Neuron (in vitro differentiated cells): Measurements from ENCODE around the gene TPRX2.

Experiments
- H2AFZ ChIP-seq: one replicate; pipeline ENCODE4 v1.6.1; 2013; ENCODE audit warnings: low read depth, mild to moderate bottlenecking, inconsistent platforms, low read length, moderate library complexity
- H3K27me3 ChIP-seq: one replicate; pipeline ENCODE4 v1.6.1; 2013; ENCODE audit warnings: low read length; ENCODE audit not compliant: insufficient read depth
- H3K36me3 ChIP-seq: one replicate; pipeline ENCODE4 v1.6.1; 2013; ENCODE audit warnings: low read length; ENCODE audit not compliant: insufficient read depth
- H3K4me1 ChIP-seq: one replicate; pipeline ENCODE4 v1.6.1; 2013; ENCODE audit warnings: low read length; ENCODE audit not compliant: insufficient read depth
- H3K4me3 ChIP-seq: 2 replicates; pipeline ENCODE4 v1.5.1; 2013; ENCODE audit warnings: mild to moderate bottlenecking, low read length, moderate library complexity
- H3K9me3 ChIP-seq: one replicate; pipeline ENCODE4 v1.6.1; 2013; ENCODE audit warnings: low read length

The TPRX2 gene

DNA sequence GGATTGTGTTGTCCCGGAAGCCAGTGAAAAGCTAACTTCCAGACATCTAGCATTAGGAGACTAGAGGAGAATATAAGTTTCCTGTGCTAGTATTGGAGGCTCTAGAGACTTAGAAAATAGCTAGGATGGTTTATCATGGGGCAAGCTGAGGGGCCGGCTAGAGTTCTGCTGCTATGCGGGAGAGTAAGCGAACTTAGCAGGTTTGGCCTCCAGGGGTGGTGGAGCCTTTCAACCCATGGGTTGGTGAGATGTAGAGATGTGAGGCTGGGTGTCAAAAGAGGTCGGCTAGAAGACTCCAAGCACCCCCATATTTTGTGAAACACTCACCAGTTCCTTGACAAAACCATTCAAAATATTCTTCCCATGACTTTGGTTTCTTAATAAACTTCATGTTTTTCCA is 22.7 kb downstream of the TPRX2 start:
- Histone ChIP-seq H3K4me3 (no peak overlapping the region), H3K4me1 (no peaks in the 10 kb centered on the region), H3K9me3 (no peaks in the 10 kb centered on the region), H2AFZ (no peak overlapping the region), H3K36me3 (no peaks in the 10 kb centered on the region), H3K27me3 (no peaks in the 10 kb centered on the region)

DNA sequence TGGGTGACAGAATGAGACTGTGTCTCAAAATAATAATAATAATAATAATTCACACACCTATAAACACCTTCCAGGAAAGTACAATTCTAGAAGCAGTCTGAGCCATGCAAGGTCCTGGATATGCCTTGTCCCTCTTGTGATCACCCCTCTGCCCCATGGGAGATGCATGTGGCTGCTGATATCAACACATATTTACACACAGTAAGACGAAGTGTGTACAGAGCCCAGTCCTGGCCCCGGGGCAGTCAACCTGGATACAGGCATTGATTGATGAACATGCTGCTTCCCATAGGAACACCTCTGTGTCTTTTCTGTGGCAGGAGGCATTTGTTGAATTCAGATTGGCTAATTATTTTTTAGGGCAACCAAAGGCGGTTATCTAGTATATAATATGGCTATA is 23.9 kb downstream of the TPRX2 start:
- H3K9me3 ChIP-seq = no peaks in the 10 kb centered on the region
- no peaks in the 10 kb centered on the region for H3K4me1 ChIP-seq
- H3K4me3 ChIP-seq = no peak overlapping the region
- no peaks in the 10 kb centered on the region for H3K36me3 ChIP-seq
- H3K27me3 ChIP-seq = no peaks in the 10 kb centered on the region
- no peak overlapping the region for H2AFZ ChIP-seq

DNA sequence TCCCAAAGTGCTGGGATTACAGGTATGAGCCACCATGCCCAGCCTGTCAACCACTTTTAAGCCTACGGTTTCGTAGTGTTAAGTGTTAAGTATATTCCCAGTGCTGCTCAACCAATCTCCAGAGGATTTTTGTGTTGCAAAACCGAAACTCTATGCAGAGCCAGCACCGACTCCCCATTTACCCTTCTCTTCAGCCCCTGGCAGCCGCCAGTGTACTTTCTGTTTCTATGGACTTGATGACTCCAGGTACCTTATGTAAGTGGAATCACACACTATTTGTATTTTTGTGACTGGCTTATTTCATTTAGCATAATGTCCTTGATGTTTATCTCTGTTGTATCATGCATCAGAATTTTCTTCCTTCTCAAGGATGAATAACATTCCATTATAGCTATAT is 26.0 kb downstream of the TPRX2 start:
- Histone ChIP-seq H3K4me3 (no peak overlapping the region), H3K36me3 (no peaks in the 10 kb centered on the region), H3K27me3 (no peaks in the 10 kb centered on the region), H3K9me3 (no peaks in the 10 kb centered on the region), H3K4me1 (no peaks in the 10 kb centered on the region), H2AFZ (no peak overlapping the region)

GRCh38 chr19:47886010-47886559 is 27.1 kb downstream of the TPRX2 start, which contains the start of gene SULT2A1:
SULT2A1 (minus strand) TSS chr19:47886315; CDS start chr19:47886257, 58 bp downstream.
- Histone ChIP-seq H3K27me3 (no peaks in the 10 kb centered on the region), H3K36me3 (no peaks in the 10 kb centered on the region), H3K9me3 (no peaks in the 10 kb centered on the region), H3K4me3 (no peak within 1 kb of the TSS), H3K4me1 (no peaks in the 10 kb centered on the region), H2AFZ (no peak within 1 kb of the TSS)

GRCh38 chr19:47890865-47891621 is 32.0 kb downstream of the TPRX2 start:
- Histone ChIP-seq H3K27me3 (no peaks in the 10 kb centered on the region), H2AFZ (no peak overlapping the region), H3K4me3 (no peak overlapping the region)

DNA sequence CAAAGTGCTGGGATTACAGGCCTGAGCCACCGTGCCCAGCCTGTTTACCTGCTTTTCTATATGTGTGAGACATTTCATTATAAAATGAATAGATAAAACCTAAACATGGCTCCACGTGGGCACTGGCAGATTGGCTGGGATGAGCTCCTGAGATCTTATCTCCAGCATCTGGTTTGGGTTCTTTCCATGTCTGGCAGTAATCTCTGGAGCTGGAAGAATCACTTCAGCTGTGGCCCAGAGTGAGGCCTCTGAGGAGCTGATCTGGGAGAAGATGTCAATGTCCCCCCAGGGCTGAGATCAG is 32.5 kb downstream of the TPRX2 start:
- H3K9me3 ChIP-seq = no peaks in the 10 kb centered on the region
- no peaks in the 10 kb centered on the region for H3K4me1 ChIP-seq
- no peaks in the 10 kb centered on the region for H3K27me3 ChIP-seq
- H3K36me3 ChIP-seq = no peaks in the 10 kb centered on the region
- no peak overlapping the region for H2AFZ ChIP-seq
- H3K4me3 ChIP-seq = no peak overlapping the region

More at GRCh38 chr19:47890865-47891621, 32.0 kb downstream of the TPRX2 start:
- no peaks in the 10 kb centered on the region for H3K36me3 ChIP-seq
- H3K4me1 ChIP-seq = no peaks in the 10 kb centered on the region
- no peaks in the 10 kb centered on the region for H3K9me3 ChIP-seq

- H3K36me3 ChIP-seq = no peaks in the 10 kb centered on the region
- no peaks in the 10 kb centered on the region for H3K27me3 ChIP-seq
- H3K4me1 ChIP-seq = no peaks in the 10 kb centered on the region
Observed at GRCh38 chr19:47891923-47892666, 33.1 kb downstream of the TPRX2 start.

GRCh38 chr19:47895165-47895782 is 36.2 kb downstream of the TPRX2 start:
- Histone ChIP-seq H3K27me3 (no peaks in the 10 kb centered on the region), H2AFZ (no peak overlapping the region), H3K9me3 (no peaks in the 10 kb centered on the region), H3K4me3 (no peak overlapping the region), H3K4me1 (no peaks in the 10 kb centered on the region), H3K36me3 (no peaks in the 10 kb centered on the region)

More at GRCh38 chr19:47891923-47892666, 33.1 kb downstream of the TPRX2 start:
- H3K4me3 ChIP-seq = no peak overlapping the region
- H2AFZ ChIP-seq = no peak overlapping the region
- H3K9me3 ChIP-seq = no peaks in the 10 kb centered on the region

DNA sequence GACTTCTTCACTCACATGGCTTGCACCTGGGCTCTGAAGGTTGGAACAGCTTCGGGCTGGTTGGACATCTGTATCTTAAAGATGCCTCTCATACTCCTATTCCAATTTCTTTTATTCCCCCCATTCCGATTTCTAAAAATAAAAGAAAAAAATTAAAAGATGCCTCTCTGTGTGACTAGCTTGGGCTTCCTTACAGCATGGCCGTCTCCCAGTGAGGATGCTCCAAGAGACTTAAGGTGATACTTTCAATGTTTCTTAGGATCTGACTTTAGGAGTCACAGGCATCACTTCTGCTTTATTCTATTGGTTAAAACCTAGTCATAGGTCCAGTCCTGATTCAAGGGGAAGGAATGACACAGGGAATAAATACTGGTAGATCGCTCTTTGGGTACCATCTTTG is 37.0 kb downstream of the TPRX2 start:
- Histone ChIP-seq H3K9me3 (no peaks in the 10 kb centered on the region), H3K4me3 (no peak overlapping the region), H3K27me3 (no peaks in the 10 kb centered on the region), H3K4me1 (no peaks in the 10 kb centered on the region), H2AFZ (no peak overlapping the region), H3K36me3 (no peaks in the 10 kb centered on the region)

DNA sequence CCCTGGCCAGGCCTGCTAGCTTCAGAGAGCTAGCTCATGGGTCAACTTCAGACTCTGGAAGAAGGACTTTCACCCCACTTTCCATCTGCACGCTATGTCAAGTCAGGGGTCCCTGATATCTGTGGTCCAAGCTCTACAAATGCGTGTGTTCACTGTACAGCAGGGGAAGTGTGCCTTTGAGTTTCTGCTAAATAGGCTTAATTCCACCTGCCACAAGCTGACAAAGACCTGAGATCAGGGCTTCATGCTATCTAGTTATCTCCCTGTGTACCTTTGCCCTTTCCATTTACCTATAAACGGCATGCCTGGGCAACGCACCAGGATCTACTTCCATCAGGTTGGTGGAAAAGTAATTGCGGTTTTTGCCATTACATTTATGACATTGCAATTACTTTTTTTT is 37.7 kb downstream of the TPRX2 start:
- Histone ChIP-seq H2AFZ (no peak overlapping the region), H3K4me1 (no peaks in the 10 kb centered on the region), H3K36me3 (no peaks in the 10 kb centered on the region), H3K4me3 (no peak overlapping the region), H3K9me3 (no peaks in the 10 kb centered on the region), H3K27me3 (no peaks in the 10 kb centered on the region)

DNA sequence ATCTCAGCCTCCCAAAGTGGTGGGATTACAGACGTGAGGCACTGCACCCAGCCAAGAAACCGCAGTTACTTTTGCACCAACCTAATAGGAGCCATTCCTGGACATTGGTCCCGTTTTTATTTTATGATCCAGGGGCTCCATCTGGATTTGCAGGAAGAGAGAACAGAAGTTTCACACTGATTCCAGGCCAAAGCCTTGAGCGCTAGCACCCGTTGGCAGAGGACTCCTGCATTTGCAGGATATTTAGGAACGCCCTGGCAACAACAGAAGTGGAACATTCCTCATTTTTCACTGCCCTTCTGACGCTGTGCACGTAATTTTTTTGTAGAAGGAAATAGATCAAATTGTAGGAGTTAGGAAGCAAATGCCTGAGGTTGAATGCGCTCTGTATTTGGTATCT is 38.8 kb downstream of the TPRX2 start:
- no peak overlapping the region for H2AFZ ChIP-seq
- no peaks in the 10 kb centered on the region for H3K36me3 ChIP-seq
- H3K4me3 ChIP-seq = no peak overlapping the region
- H3K4me1 ChIP-seq = no peaks in the 10 kb centered on the region
- no peaks in the 10 kb centered on the region for H3K9me3 ChIP-seq
- no peaks in the 10 kb centered on the region for H3K27me3 ChIP-seq

DNA sequence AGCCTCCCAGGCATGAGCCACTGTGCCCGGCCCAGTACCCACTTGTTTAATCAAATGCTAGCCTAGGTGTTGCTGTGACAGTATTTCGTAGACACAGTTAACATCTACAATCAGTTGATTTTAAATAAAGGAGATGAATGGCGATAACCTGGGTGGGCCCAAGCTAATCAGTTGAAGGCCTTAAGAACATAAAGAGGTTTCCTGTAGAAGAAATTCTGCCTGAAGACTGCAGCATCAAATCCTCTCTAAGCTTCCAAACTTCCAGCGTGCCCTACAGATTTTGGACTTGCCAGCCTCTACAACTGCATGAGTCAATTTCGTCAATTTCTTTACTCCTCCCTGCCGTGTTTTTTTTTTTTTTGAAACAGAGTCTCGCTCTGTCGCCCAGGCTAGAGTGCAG is 40.3 kb downstream of the TPRX2 start:
- Histone ChIP-seq H3K4me1 (no peaks in the 10 kb centered on the region), H3K9me3 (no peaks in the 10 kb centered on the region), H3K4me3 (no peak overlapping the region), H2AFZ (no peak overlapping the region), H3K27me3 (no peaks in the 10 kb centered on the region), H3K36me3 (no peaks in the 10 kb centered on the region)

GRCh38 chr19:47901370-47901769 is 42.3 kb downstream of the TPRX2 start:
- no peaks in the 10 kb centered on the region for H3K9me3 ChIP-seq
- H3K36me3 ChIP-seq = no peaks in the 10 kb centered on the region
- no peak overlapping the region for H2AFZ ChIP-seq
- no peaks in the 10 kb centered on the region for H3K4me1 ChIP-seq
- H3K27me3 ChIP-seq = no peaks in the 10 kb centered on the region
- no peak overlapping the region for H3K4me3 ChIP-seq
